Prostate gland (tissue), 2 donors: ENCODE measurements around the gene RPL9. TPM values are rescaled to one million over a fixed set of nuclear protein-coding genes. Genes with fewer than 3 reads are reported as not detected.

Source experiments
- DNase-seq: peaks from one replicate; pipeline ENCODE4 v3.0.0-alpha.2; 2019; ENCODE audit warnings: low spot score
- H3K27ac ChIP-seq, 2 donors: fragments of 200-600 bp; sonication (generic); 2 replicates each; pipeline ENCODE4 v1.5.1; 2017 to 2019
- H3K27me3 ChIP-seq: fragments of 200-600 bp; sonication (generic); replicated peaks from 2 replicates; pipeline ENCODE4 v1.5.1; 2019; ENCODE audit not compliant: insufficient read depth
- H3K36me3 ChIP-seq, 2 donors: fragments of 200-600 bp; sonication (generic); 1 replicate in 1 of 2; 2 replicates in 1 of 2; pipeline versions ENCODE4 v1.5.1 to v1.8.1; 2017 to 2019
- H3K4me1 ChIP-seq: fragments of 200-600 bp; sonication (generic); replicated peaks from 2 replicates; pipeline ENCODE4 v1.5.1; 2019
- H3K4me3 ChIP-seq, 2 donors: fragments of 200-600 bp; sonication (generic); 2 replicates each; pipeline ENCODE4 v1.5.1; 2017 to 2019
- H3K9me3 ChIP-seq: fragments of 200-600 bp; sonication (generic); 2 replicates; pipeline ENCODE4 v1.5.1; 2017
- POLR2A ChIP-seq: fragments of 450-650 bp; IDR thresholded peaks from one replicate; pipeline ENCODE4 v1.6.1; 2016; ENCODE audit warnings: antibody characterized with exemption, mild to moderate bottlenecking
- POLR2AphosphoS5 ChIP-seq: sonication (generic); formaldehyde crosslinking; IDR thresholded peaks from one replicate; pipeline ENCODE4 v1.6.1; 2017; ENCODE audit warnings: antibody characterized with exemption
- WGBS: methylation state at CpG from one replicate; pipeline ENCODE4 v1.1.5; 2018; 5-methylcytosine and 5-hydroxymethylcytosine counted together
- intact Hi-C: fragments of 100-400 bp; cut with DNase I; formaldehyde crosslinking; loops from one replicate; pipeline ENCODE4 v1.14.2; 2022
- total RNA-seq, 2 donors: library from RNA; depleted of rRNA; stranded (reverse); fragments of >200 nt; gene quantifications; one replicate each; pipeline ENCODE4 v1.1.0, GENCODE V29; 2016
- TF ChIP-seq, protein P1 (sequence below), 4 experiments: fragments of 200-600 bp in 2 of 4; fragments of 450-650 bp in 2 of 4; sonication (generic) in 2 of 4; IDR thresholded peaks; 1 replicate in 3 of 4; 2 replicates in 1 of 4; pipeline ENCODE4 v1.5.1; 2016 to 2019; ENCODE audit warnings: antibody characterized with exemption in 4 of 4, mild to moderate bottlenecking in 2 of 4, moderate library complexity in 2 of 4

Gene RPL9
- total RNA-seq, 2 donors from 2014 or later, result 1,563 to 5,624 TPM

DNA sequence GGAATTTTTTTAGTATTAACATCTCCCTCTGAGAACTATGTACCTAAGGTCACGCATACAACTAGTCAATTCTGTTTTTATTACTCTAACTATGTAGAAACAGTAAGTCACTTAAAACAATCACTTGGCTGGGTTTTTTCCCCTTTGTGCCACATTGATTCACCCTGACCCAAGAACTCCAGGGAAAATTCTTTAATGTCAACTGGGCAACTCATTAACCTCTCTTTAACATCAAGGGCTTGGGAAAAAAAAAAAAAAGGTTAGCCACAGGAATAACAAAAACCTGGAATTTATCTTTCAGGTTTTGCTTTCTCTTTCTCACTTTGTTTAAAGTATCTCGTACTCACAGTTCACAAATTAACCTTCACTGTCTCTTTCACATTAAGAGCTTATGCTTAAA is 8.1 kb downstream of the RPL9 start:
- 72% methylated on average over 2 of the region's 2 CpGs for WGBS
- Histone ChIP-seq H3K4me1 (no peaks in the 10 kb centered on the region), H3K36me3 (peaks cover 4 to 5% of the 10 kb centered on the region in 2 donors), H3K9me3 (no peaks in the 10 kb centered on the region), H3K4me3 (no peak overlapping the region), H3K27ac (no peak overlapping the region), H3K27me3 (no peaks in the 10 kb centered on the region)
- intact Hi-C loops, result loop anchor here (10.0 kb wide), 1 partner anchor 86 kb away; the partner anchor contains the start of gene RFC1
- no peak for DNase-seq
- TF ChIP-seq POLR2A, result no peak
- TF ChIP-seq, protein P1, sequence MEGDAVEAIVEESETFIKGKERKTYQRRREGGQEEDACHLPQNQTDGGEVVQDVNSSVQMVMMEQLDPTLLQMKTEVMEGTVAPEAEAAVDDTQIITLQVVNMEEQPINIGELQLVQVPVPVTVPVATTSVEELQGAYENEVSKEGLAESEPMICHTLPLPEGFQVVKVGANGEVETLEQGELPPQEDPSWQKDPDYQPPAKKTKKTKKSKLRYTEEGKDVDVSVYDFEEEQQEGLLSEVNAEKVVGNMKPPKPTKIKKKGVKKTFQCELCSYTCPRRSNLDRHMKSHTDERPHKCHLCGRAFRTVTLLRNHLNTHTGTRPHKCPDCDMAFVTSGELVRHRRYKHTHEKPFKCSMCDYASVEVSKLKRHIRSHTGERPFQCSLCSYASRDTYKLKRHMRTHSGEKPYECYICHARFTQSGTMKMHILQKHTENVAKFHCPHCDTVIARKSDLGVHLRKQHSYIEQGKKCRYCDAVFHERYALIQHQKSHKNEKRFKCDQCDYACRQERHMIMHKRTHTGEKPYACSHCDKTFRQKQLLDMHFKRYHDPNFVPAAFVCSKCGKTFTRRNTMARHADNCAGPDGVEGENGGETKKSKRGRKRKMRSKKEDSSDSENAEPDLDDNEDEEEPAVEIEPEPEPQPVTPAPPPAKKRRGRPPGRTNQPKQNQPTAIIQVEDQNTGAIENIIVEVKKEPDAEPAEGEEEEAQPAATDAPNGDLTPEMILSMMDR (IDR thresholded peaks at IDR 0.05), result no peak
- no peak for TF ChIP-seq POLR2AphosphoS5

DNA sequence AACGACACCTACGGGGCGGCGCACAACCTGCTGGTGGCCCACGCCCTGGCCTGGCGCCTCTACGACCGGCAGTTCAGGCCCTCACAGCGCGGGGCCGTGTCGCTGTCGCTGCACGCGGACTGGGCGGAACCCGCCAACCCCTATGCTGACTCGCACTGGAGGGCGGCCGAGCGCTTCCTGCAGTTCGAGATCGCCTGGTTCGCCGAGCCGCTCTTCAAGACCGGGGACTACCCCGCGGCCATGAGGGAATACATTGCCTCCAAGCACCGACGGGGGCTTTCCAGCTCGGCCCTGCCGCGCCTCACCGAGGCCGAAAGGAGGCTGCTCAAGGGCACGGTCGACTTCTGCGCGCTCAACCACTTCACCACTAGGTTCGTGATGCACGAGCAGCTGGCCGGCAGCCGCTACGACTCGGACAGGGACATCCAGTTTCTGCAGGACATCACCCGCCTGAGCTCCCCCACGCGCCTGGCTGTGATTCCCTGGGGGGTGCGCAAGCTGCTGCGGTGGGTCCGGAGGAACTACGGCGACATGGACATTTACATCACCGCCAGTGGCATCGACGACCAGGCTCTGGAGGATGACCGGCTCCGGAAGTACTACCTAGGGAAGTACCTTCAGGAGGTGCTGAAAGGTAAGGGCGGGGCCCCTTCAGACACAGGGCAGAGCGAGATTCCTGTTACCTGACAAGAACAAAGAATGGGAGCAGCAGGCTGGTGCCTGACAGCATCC is 11.7 kb downstream of the RPL9 start:
- peak; percentile 56 for DNase-seq
- H3K4me3 ChIP-seq, result peak overlapping the region; percentile 14 to 24
- H3K4me1 ChIP-seq, result no peaks in the 10 kb centered on the region
- H3K27me3 ChIP-seq, result no peaks in the 10 kb centered on the region
- 3% methylated on average over 61 of the region's 61 CpGs for WGBS
- peak overlapping the region; percentile 14 to 35 for H3K27ac ChIP-seq
- no peaks in the 10 kb centered on the region for H3K9me3 ChIP-seq
- intact Hi-C loops, result no loop called here
- no peaks in the 10 kb centered on the region for H3K36me3 ChIP-seq
- TF ChIP-seq POLR2AphosphoS5, result no peak
- TF ChIP-seq, protein P1 (IDR thresholded peaks at IDR 0.05), result peak in 3 of 4 experiments; percentile 16 to 43 (median 23)

GRCh38 chr4:39446483-39446841 is 12.3 kb downstream of the RPL9 start:
- no peaks in the 10 kb centered on the region for H3K36me3 ChIP-seq
- H3K27ac ChIP-seq, result peak overlapping the region in 1 of 2 donors; percentile 35
- no peak for DNase-seq
- WGBS, result 80% methylated on average over 16 of the region's 20 CpGs
- no peaks in the 10 kb centered on the region for H3K9me3 ChIP-seq
- H3K4me3 ChIP-seq, result peak overlapping the region; percentile 14 to 24
- no peaks in the 10 kb centered on the region for H3K4me1 ChIP-seq
- TF ChIP-seq POLR2AphosphoS5, result no peak
- TF ChIP-seq POLR2A, result no peak
- TF ChIP-seq, protein P1 (IDR thresholded peaks at IDR 0.05), result no peak
- no peaks in the 10 kb centered on the region for H3K27me3 ChIP-seq
- intact Hi-C loops, result no loop called here

GRCh38 chr4:39442998-39443397 is 15.7 kb downstream of the RPL9 start:
- 79% methylated on average over 4 of the region's 4 CpGs for WGBS
- H3K27me3 ChIP-seq, result no peaks in the 10 kb centered on the region
- TF ChIP-seq POLR2AphosphoS5 (no peak), POLR2A (no peak)
- TF ChIP-seq, protein P1 (IDR thresholded peaks at IDR 0.05), result no peak
- intact Hi-C loops, result no loop called here
- no peak overlapping the region for H3K4me3 ChIP-seq
- no peaks in the 10 kb centered on the region for H3K9me3 ChIP-seq
- DNase-seq, result no peak
- H3K4me1 ChIP-seq, result no peaks in the 10 kb centered on the region
- H3K27ac ChIP-seq, result no peak overlapping the region
- H3K36me3 ChIP-seq, result no peaks in the 10 kb centered on the region

GRCh38 chr4:39441593-39441992 is 17.1 kb downstream of the RPL9 start:
- Histone ChIP-seq H3K4me1 (no peaks in the 10 kb centered on the region), H3K9me3 (no peaks in the 10 kb centered on the region), H3K27ac (no peak overlapping the region), H3K4me3 (no peak overlapping the region), H3K27me3 (no peaks in the 10 kb centered on the region), H3K36me3 (no peaks in the 10 kb centered on the region)
- no peak for DNase-seq
- no peak for TF ChIP-seq POLR2AphosphoS5
- TF ChIP-seq, protein P1 (IDR thresholded peaks at IDR 0.05), result no peak
- TF ChIP-seq POLR2A, result no peak
- WGBS, result 65% methylated on average over 2 of the region's 2 CpGs
- intact Hi-C loops, result no loop called here
